Left renal cortex interstitium (tissue), 4 donors: ENCODE results near the gene RPL29. TPM values are rescaled to one million over a fixed set of nuclear protein-coding genes. Genes with fewer than 3 reads are reported as not detected.
"Not testable (repeated sequence)": the region's sequence is repeated elsewhere in the genome, so short reads cannot be mapped to it uniquely, and the experiment has no call there.

ENCODE experiments used
- DNase-seq, 4 donors: peaks; one replicate each; pipeline ENCODE4 v3.0.0-alpha.2; 2013; ENCODE audit warnings: low read depth in 4 of 4, low spot score in 2 of 4, missing footprints in 1 of 4
- polyA plus RNA-seq, 4 donors: library from polyadenylated mRNA; unstranded; fragments of 120-200 nt; gene quantifications; one replicate each; pipeline ENCODE4 v1.2.1, GENCODE V29; 2013; ENCODE audit not compliant: insufficient read length in 4 of 4

Gene RPL29
- polyA plus RNA-seq, 4 donors, result 1,583 to 1,933 (median 1,778) TPM

GRCh38 chr3:52007291-52007690 lies 11.6 kb upstream of the RPL29 start:
- no peak for DNase-seq

- no peak for DNase-seq
Measured at GRCh38 chr3:52006820-52007133, 11.1 kb upstream of the RPL29 start.

DNA sequence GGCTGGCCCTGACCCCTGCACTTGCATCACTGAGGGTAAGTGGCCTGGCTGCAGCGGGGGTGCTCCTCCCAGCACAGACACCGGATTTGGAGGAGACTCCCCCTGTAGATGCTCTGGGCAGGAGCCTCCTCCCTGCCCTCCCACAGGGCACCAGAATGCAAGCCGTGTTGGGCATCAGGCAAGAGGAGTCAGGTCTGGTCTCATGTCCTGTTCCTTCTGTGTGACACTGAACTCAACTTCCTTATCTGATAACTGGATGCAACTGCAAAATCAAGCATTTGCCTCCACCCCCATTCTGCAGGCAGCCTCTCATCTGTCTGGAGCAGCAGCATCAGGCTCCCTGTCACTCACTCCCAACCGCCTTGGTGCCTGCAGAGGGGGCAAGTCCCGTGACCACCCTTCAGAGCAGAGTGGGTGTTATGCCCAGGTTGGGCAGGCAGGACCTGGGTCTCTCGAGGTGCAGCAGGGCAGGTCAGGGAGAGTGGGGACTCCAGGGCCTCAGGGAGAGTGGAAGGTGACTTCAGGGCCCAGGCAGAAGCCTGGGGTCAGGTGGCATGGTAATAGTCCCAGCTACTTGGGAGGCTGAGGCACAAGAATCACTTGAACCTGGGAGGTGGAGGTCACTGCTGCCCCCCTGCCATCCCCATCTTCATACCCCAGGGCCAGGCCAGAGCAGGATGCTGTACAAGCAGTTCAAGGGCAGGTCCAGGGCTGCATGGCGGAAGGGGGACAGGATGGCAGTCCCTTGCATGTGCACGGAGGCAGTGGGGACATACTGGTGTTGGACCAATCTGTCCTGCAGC lies 10.5 kb upstream of the RPL29 start:
- DNase-seq, result no peak

GRCh38 chr3:52005571-52005986 lies 9.9 kb upstream of the RPL29 start:
- peak; percentile 31 to 68 (median 56) for DNase-seq

DNA sequence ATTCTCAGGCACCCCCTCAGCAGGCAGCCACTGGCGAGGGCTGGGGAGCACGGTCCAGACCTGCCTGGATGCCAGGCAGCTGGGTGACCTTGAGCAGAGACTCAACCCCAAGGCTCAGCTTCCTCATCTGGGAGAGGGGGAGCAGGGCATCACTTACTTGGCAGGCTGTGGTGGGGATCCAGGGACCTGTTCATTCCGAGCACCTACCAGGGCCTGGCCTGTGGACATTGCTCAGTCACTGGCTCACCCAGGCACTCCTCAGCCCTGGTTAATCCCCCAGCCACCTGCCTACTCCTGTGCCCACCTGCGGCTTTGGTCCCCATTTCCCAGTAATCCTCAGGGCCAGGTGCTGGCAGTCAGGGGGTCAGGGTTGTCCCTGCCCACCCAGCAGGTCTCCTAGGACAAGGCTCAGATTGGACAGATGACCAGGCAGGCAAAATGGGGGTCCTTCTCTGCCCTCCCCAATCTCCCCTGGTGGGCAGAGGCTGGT lies 9.3 kb upstream of the RPL29 start:
- no peak for DNase-seq

GRCh38 chr3:52004163-52004787 lies 8.6 kb upstream of the RPL29 start:
- peak in 1 of 4 donors; percentile 46 for DNase-seq

- DNase-seq, result no peak
Measured at GRCh38 chr3:52002748-52003147, 7.1 kb upstream of the RPL29 start.

GRCh38 chr3:52001443-52001974 lies 5.8 kb upstream of the RPL29 start:
- DNase-seq, result peak; percentile 41 to 71 (median 60)

DNA sequence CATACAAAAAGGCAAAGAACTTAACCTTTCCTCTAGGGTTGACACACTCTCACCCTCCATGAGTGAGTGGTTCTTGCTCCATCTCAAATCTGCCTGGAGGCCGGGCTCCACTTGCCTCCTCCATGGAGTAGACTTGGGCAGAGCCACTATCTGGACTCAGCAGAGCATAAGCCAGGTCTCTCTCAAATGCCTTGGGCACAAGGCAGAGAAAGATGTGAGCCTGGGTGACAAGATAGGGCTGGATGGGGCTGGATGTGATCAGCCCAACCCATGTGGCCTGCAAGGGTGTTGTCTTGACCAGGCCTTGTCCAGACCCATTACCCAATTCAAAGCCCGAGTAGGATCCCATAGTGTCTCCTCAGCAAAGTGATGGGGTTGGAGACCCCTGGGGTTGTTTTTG lies 4.2 kb upstream of the RPL29 start:
- DNase-seq, result no peak

GRCh38 chr3:51998774-51999173 lies 3.1 kb upstream of the RPL29 start:
- DNase-seq, result no peak

GRCh38 chr3:51997935-51998596 lies 2.4 kb upstream of the RPL29 start:
- DNase-seq, result no peak

- DNase-seq, result no peak
Measured at GRCh38 chr3:51997172-51997571, 1.5 kb upstream of the RPL29 start.

DNA sequence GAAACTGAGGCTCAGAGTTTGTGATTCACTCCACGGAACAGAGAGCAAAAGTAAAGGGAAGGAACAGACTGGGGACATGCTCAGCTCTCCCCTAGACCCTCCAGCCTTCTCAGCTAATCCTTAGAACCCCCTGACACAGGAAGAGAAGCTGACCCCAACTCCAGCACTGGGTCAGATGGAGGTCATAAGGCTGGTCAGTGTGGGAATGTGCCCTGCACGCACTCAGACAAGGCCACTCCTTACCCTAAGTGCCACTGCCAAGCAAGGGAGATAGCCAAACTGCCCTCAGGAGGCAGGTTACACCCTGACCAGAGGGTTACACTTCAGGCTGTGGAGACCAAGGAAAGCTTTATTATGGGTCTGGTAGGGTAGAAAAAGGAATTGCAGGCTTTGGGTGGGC lies 1.2 kb downstream of the RPL29 start:
- DNase-seq, result no peak

- DNase-seq, result not testable (repeated sequence)
Measured at GRCh38 chr3:51993657-51994056, 2.0 kb downstream of the RPL29 start.

- DNase-seq, result no peak
Measured at GRCh38 chr3:51992017-51992682, 3.5 kb downstream of the RPL29 start.

- DNase-seq, result not testable (repeated sequence)
Measured at GRCh38 chr3:51990501-51990971, 5.2 kb downstream of the RPL29 start.

GRCh38 chr3:51988286-51989146 lies 7.2 kb downstream of the RPL29 start:
- DNase-seq, result no peak

GRCh38 chr3:51987568-51987967 lies 8.1 kb downstream of the RPL29 start:
- DNase-seq, result no peak

GRCh38 chr3:51986010-51986947 lies 9.4 kb downstream of the RPL29 start:
- no peak for DNase-seq
